ENCODE results near the gene C19orf38. TPM values are rescaled to one million over a fixed set of nuclear protein-coding genes. Genes with fewer than 3 reads are reported as not detected.
A peak's percentile ranks its signal among the peaks of the same experiment; 100 is the strongest.

Gene C19orf38
- polyA plus RNA-seq, 2 of the 4 experiments (the other 2 are of a cell fraction) = 0.09 to 0.13 TPM

- ATAC-seq (no peak), DNase-seq (ENCODE audit: low read depth in 1 of 2, low spot score in 1 of 2) (no peak), FAIRE-seq (no peak)
- no peaks in the 10 kb centered on the region for H3K9me3 ChIP-seq
- no peak overlapping the region for H3K27ac ChIP-seq
- TF ChIP-seq ATOH8 (CRISPR knock-in tag; IDR thresholded peaks at IDR 0.05; ENCODE audit: low read depth) = no peak
- TF ChIP-seq RCOR1 (IDR thresholded peaks at IDR 0.05; ENCODE audit: low read depth, low read length) = no peak
- no peak for TF ChIP-seq PHF8 (IDR thresholded peaks at IDR 0.05; ENCODE audit: borderline replicate concordance, low read depth)
- no peak for TF ChIP-seq SMC3 (IDR thresholded peaks at IDR 0.05)
- no peak for TF ChIP-seq FOSL2 (IDR thresholded peaks at IDR 0.05)
- TF ChIP-seq FOSL2 (CRISPR knock-in tag; IDR thresholded peaks at IDR 0.05) = no peak
- TF ChIP-seq FOXS1 (CRISPR knock-in tag; IDR thresholded peaks at IDR 0.05) = no peak
- TF ChIP-seq KDM5A (IDR thresholded peaks at IDR 0.05) = no peak
- no peak for TF ChIP-seq CHD2 (IDR thresholded peaks at IDR 0.05; ENCODE audit: low read length, partially characterized antibody)
- TF ChIP-seq ELK1 (IDR thresholded peaks at IDR 0.05; ENCODE audit: low read depth, low read length) = no peak
- TF ChIP-seq ZFP36 (IDR thresholded peaks at IDR 0.05; ENCODE audit: borderline replicate concordance, partially characterized antibody) = no peak
- TF ChIP-seq CBX2 (IDR thresholded peaks at IDR 0.05; ENCODE audit: borderline replicate concordance, low read depth) = no peak
- no peak for TF ChIP-seq MAFK (IDR thresholded peaks at IDR 0.05; ENCODE audit: partially characterized antibody)
- POLR2A ChIA-PET = no interaction called here
- 78% methylated on average over 5 of the region's 5 CpGs for WGBS (ENCODE audit: missing lambda C conversion rate)
- no peaks in the 10 kb centered on the region for H3K4me1 ChIP-seq
- CTCF ChIA-PET = interaction anchor here (0.8 to 6.5 kb wide), 3 partner anchors 11 to 15 kb away, joined by 3 to 34 read pairs (median 3); partner anchors contain the start of gene TMED1
- H3K4me2 ChIP-seq = no peak overlapping the region
- no peak overlapping the region for H3K4me3 ChIP-seq
Measured at GRCh38 chr19:10850631-10851030, 2.4 kb downstream of the C19orf38 start.

GRCh38 chr19:10852098-10852800 is 4.0 kb downstream of the C19orf38 start:
- DNase-seq (ENCODE audit: low read depth in 1 of 2, low spot score in 1 of 2) (peak in 1 of 2 experiments; percentile 79), ATAC-seq (peak; percentile 77 to 82), FAIRE-seq (no peak)
- Histone ChIP-seq H3K27ac (no peak overlapping the region), H3K4me2 (no peak overlapping the region), H3K9me3 (no peaks in the 10 kb centered on the region), H3K4me3 (no peak overlapping the region), H3K4me1 (no peaks in the 10 kb centered on the region)
- ChIA-PET POLR2A (no interaction called here), CTCF (interaction anchor here (0.6 to 6.5 kb wide), 4 partner anchors 12 to 745 kb away, joined by 3 to 34 read pairs (median 4); partner anchors contain the start of gene TMED1)
- TF ChIP-seq ZFP36 (IDR thresholded peaks at IDR 0.05; ENCODE audit: borderline replicate concordance, partially characterized antibody) (peak; percentile 78), ZNF302 (CRISPR knock-in tag; IDR thresholded peaks at IDR 0.05) (no peak), FOSL2 (IDR thresholded peaks at IDR 0.05) (no peak), FOSL2 (CRISPR knock-in tag; IDR thresholded peaks at IDR 0.05) (peak; percentile 66)
- WGBS (ENCODE audit: missing lambda C conversion rate) = 46% methylated on average over 7 of the region's 7 CpGs

- Histone ChIP-seq H3K4me3 (no peak overlapping the region), H3K27ac (no peak overlapping the region), H3K4me1 (no peaks in the 10 kb centered on the region), H3K4me2 (no peak overlapping the region), H3K9me3 (no peaks in the 10 kb centered on the region)
- no peak for DNase-seq (ENCODE audit: low read depth in 1 of 2, low spot score in 1 of 2)
- TF ChIP-seq HDAC2 (IDR thresholded peaks at IDR 0.05) (no peak), ZC3H11A (IDR thresholded peaks at IDR 0.05) (no peak), KDM5A (IDR thresholded peaks at IDR 0.05) (no peak)
- 79% methylated on average over 7 of the region's 7 CpGs for WGBS (ENCODE audit: missing lambda C conversion rate)
- no peak for ATAC-seq
- POLR2A ChIA-PET = no interaction called here
- FAIRE-seq = no peak
- CTCF ChIA-PET = interaction anchor here (0.5 to 6.5 kb wide), 4 partner anchors 11 to 442 kb away, joined by 3 to 34 read pairs (median 4); no protein-coding TSS in a partner anchor
Measured at GRCh38 chr19:10852941-10853340, 4.7 kb downstream of the C19orf38 start.
